Suprapubic skin (tissue), 4 donors: ENCODE results near the gene PARK7.

Source experiments
- CTCF ChIP-seq, 2 donors: fragments of 200-600 bp in 1 of 2; fragments of 450-650 bp in 1 of 2; sonication (generic) in 1 of 2; IDR thresholded peaks; one replicate each; pipeline ENCODE4 v1.5.1; 2016 to 2019; ENCODE audit warnings: antibody characterized with exemption in 2 of 2, mild to moderate bottlenecking in 1 of 2, moderate library complexity in 1 of 2
- POLR2A ChIP-seq, 2 donors: fragments of 450-650 bp; IDR thresholded peaks; one replicate each; pipeline ENCODE4 v1.6.1; 2017; ENCODE audit warnings: antibody characterized with exemption in 2 of 2, mild to moderate bottlenecking in 2 of 2, moderate library complexity in 2 of 2
- POLR2AphosphoS5 ChIP-seq, 3 donors: sonication (generic); formaldehyde crosslinking; IDR thresholded peaks; one replicate each; pipeline ENCODE4 v1.6.1; 2017; ENCODE audit warnings: antibody characterized with exemption in 3 of 3

GRCh38 chr1:7961216-7962013 is at the start of gene PARK7:
- TF ChIP-seq CTCF (IDR thresholded peaks at IDR 0.05) = peak; percentile 4 to 52
- TF ChIP-seq POLR2A (IDR thresholded peaks at IDR 0.05) = peak in 1 of 2 donors; percentile 97
- peak; percentile 38 to 93 (median 74) for TF ChIP-seq POLR2AphosphoS5 (IDR thresholded peaks at IDR 0.05)
